COLO668 (cell line): Measurements from ENCODE around the gene PEMT.
"Not testable (repeated sequence)": the region's sequence is repeated elsewhere in the genome, so short reads cannot be mapped to it uniquely, and the experiment has no call there.

Experiments
- DNase-seq: peaks from one replicate; lab custom pipeline; 2025; ENCODE audit not compliant: unreplicated experiment; lab: John Stamatoyannopoulos, UW

The PEMT gene

GRCh38 chr17:17491546-17491988 lies 99.9 kb downstream of the PEMT start:
- DNase-seq, result no peak

DNA sequence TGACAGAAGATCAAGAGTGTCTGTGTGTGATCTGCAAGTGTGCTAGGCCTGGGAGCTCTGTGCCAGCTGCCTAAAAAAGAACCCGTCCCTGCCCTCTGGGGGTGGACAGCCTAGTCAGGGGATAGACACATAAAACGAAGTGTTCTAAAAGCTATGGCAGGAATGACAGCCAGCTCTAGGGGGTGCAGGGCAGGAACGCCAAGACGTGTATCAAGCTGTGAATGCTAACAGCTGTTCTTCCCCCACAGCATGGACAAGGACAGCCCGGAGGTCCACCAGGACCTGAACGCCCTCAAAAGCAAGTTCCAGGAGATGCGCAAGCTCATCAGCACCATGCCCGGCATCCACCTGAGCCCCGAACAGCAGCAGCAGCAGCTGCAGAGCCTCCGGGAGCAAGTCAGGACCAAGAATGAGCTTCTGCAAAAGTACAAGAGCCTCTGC lies 100.5 kb downstream of the PEMT start:
- no peak for DNase-seq

DNA sequence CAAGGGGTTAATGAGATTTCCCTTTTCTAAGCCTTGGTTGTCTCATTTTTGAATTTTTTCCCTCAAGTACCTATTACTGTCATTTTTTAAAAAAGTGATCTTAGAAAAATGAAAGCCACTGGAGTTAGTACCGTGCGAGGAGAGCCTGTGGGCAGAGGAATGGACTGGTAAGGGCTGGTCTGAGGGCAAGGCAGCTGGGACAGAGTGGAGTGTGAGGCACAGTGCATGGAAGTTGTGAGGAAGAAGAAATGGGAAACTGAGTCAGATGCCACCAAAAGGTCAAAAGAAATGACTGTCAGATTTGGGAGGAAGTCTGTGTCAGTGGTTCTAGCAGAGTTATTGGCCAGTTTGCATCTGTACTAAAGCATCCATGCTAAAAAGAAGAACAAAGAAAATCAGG lies 103.5 kb downstream of the PEMT start:
- no peak for DNase-seq

- DNase-seq, result not testable (repeated sequence)
Observed at GRCh38 chr17:17486416-17486815, 105.1 kb downstream of the PEMT start.

DNA sequence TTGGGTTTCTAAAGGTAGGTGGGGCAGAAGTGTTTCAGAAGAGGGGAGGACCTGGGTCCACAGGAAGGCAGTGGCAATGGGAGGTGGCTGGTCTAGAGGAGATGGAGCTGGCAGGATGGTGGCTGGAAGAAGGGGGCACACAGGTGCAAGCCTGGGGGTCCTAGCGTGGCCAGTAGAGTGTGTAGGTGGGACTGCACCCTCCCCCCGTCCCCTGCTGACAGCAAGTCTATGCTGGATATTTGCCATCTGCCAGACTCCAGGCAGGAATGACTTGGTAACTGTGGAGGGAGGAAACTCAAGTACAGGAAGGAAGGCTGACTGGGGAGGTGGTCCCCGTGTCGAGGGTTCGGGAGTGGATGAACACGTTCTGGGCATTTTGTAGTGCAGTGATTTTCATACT lies 106.1 kb downstream of the PEMT start:
- no peak for DNase-seq

DNA sequence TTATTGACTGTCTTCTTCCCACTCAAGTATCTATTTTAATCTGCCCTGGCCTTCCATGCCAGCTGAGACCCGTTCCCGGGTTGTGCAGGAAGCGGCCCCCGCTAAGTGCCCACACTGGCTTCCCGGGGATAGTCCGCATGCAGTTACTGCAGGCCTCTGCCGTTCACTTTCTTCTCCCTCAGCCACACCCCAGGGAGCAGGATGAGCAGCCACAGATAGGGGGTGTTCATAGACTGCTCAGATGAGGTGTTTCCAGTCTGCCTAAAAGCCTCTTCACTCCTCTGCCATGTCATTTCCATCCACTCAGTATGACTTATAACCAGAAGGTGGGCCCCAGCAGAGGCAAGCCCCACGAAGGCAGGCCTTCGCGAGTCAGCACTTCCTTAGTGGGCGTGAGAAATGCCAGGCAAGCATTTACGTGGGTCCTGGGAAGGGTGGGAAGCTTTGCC lies 107.0 kb downstream of the PEMT start:
- DNase-seq, result no peak

DNA sequence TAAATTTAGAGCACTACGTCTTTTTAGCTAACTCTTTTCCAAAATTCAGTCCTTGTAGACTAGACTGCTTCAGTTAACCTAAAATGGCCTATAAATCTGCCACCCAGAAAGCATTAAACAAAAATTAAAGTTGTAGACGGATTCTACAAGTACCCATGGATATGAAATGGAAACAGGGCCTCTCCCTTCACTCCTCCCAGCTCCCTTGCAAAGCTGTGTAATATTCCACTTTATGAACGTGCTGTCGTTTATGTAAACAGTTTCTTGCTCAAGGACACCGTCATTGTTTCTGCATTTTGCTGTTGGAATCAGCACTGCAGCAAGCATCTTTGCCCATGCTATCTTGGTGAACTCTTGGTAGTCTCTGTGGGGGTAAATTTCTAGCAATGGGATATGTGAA lies 109.6 kb downstream of the PEMT start:
- no peak for DNase-seq

DNA sequence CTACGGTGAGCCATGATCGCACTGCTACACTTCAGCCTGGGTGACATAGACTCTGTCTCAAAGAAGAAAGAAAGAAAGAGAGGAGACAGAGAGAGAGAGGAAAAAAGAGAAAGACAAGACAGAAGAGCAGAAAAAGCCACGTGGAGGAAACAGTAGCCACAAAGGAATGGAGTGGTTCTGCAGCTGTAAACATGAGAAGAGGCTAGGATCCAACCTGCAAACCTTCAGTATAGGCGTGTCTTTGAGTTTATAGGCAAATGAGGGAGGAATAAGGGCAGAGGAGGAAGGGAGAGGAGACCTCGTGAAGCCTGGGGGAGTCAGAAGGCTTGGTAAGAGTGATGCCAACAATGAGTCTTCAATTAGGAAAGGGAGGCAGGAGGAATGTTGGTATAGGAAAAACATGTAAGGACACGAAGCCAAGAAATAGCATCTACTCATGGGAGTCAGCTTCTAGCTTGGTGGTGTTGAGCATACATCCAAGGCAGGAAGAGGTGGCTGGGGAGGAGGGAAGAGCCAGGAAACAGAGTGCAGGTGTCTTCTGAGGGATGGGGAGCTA lies 110.8 kb downstream of the PEMT start:
- DNase-seq, result no peak

GRCh38 chr17:17479209-17479608 lies 112.3 kb downstream of the PEMT start:
- DNase-seq, result no peak

DNA sequence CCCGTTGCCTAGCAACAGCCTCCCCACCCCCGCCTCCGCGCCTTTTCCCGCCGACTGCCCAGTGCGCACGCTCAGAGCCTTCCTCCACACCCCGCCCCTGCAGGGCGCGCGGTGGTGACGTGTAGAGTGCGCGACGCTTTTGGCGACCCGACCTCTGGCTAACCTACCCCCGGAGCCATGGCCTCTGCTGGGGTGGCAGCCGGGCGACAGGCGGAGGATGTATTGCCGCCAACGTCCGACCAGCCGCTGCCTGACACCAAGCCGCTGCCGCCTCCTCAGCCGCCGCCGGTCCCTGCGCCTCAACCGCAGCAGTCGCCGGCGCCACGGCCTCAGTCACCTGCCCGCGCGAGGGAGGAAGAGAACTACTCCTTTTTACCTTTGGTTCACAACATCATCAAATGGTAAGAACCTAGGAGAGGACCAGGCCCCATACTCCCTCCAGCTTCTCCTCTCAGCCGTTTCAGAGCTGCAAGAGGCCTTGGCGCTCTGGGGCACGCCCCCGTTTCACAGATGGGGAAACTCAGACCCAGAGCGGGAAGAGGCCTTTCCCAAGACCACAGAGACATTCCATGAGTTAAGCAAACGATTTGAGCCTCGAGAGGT lies 114.5 kb downstream of the PEMT start, which contains the start of gene MED9:
Gene MED9 (plus strand): TSS at position 136 of the 603 bp plus-strand sequence. CDS start 42 bp downstream, at position 178.
- peak; percentile 93 for DNase-seq

DNA sequence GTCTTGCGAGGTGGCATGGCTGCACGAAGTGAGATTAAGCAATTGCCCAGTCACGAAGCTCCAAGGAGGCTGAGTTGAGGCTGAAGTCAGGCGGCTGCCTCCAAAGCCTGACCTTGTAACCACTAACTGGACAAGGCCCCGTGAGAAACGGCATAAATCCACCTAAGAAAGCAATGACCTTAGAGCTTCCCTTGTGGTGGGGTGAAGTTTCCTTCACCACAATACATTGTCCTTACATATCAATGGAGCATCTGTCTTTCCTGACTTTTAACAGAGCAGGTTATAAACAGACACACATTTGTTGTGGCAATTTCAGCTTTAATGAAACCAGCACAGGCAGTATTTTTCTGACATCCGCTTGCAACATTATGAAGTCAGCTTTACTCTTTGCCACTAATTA lies 117.2 kb downstream of the PEMT start:
- no peak for DNase-seq

DNA sequence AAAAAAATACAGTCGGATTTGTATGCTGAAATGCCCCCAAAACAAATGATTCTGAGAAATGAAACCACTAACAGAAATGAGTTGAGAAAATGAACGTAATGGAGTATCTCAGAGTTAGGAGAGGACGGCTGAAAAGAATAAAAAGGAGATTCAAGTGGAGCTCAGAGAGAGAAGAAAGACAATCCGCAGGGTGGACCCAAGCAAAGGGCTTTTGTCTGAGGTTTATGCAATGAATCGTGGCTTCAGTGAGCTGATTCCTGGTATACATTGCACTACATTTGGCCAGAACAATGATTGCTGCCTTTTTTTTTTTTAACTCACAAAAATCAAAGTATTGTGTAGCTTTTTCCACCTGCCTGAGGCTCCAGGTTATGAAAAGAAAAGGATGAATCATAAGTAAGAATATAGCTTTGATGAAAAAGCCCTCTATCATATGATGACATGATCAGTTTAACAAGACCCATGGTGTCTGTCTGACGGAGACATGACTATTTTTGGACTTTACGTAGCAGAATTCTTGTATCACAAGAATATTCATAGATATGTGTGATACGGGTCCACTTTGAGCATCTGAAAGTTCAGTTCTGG lies 119.1 kb downstream of the PEMT start:
- no peak for DNase-seq

DNA sequence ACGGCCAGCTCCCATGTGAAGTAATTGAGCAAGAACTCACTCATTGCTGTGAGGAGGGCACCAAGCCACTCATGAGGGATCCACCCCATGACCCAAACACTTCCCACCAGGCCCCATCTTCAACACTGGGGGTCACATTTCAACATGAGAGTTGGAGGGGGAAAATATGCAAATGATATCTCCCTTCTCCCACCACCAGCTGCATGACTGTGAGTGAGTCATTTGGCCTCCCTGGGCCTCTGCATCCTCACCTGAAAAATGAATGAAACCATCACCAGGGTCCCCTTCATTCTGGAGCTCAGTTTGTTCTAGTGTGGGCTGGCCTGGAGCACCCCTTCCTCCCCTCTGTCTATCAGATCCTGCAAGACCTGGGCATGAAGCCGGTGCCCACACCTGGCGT lies 121.5 kb downstream of the PEMT start:
- DNase-seq, result no peak

GRCh38 chr17:17469358-17469757 lies 122.2 kb downstream of the PEMT start:
- no peak for DNase-seq

DNA sequence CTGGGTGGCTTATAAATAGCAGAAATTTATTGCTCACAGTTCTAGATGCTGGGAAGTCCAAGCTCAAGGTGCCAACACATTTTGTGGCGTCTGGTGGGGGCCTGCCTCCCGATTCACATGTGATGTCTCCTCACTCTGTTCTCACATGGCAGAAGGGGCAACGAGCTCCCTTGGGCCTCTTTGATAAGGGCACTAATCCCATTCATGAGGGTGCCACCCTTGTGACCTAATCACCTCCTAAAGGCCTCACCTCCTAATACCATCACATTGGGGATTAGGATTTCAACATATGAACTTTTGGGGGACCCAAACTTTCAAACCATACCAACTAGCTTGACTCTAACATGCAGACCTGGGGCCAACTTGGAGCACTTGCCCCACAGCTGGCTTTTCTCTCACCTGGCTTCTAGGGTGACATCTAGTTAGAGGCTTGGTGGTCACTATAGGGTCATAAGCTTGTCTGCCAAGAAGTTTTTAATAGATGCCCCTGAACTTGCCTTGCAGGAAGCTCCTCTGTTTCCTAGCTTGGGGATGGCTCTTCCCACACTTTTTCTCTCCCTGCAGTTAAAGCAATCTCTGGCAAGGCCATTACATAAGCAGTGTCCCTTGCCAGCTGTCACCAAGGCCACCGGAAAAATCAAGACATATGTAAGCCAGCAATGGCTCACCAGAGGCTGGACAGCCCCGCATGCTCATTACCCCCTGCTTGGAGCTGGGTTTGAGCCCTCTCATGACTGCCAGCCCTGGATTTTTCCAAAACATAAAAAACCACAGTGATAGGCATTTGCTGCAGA lies 123.1 kb downstream of the PEMT start:
- no peak for DNase-seq

GRCh38 chr17:17467720-17468119 lies 123.8 kb downstream of the PEMT start:
- no peak for DNase-seq

DNA sequence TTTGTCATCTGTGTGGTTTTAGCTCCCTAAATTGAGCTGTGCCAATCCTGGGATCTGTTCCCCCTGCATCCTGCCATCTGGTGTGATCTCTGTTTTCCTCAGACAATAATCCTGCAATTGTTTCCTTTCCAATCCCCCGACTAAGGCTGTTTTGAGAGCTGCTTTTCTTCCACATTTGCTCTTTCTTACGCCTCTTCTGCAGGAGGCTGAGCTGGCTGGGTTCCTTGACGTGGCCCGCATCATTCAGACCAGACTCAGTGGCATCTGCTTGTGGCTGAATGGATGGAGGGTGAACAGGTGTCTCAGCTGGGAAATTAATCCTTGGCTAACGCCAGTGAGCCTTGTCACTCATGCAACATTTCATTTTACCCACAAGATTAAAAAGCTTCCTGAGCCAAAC lies 124.5 kb downstream of the PEMT start:
- DNase-seq, result no peak

DNA sequence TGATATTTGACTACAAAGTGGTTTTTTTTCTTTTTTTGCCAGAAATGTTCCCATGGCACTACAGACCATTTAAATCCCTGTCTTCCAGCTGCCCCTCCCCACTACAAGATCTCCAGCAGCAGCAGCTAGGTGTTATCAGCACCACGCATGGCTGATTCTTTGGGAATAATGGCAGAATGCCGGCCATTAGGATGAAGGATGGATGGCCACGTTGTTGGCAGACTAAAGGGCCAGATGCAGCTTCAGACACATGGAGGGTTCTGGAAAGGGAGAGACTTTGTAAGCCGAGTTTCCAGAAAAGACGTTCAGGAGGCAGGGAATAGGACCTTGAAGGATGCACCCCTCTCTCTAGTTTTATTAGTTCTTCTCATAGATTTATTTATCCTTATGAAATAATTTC lies 125.0 kb downstream of the PEMT start:
- no peak for DNase-seq

- DNase-seq, result not testable (repeated sequence)
Observed at GRCh38 chr17:17465878-17466277, 125.6 kb downstream of the PEMT start.

DNA sequence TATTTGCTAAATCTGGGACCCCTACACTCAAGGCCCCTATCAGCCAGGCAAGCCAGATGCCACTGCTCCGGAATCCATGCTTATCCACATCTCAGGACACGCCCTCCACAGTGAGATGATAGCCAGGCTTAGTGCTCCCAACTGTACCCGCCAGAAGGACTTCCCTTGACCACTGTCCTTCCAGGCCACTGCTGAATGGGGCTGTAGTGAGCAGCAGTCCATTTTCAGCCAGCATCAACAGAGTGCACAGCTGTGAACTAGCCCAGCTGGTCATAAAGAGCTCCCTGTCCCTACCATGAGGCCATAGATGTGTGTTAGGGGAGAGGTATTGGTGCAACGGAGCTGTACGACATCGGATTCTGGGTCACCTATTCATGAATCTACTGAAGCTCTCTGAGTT lies 127.7 kb downstream of the PEMT start:
- no peak for DNase-seq

GRCh38 chr17:17462048-17462824 lies 129.3 kb downstream of the PEMT start:
- DNase-seq, result no peak
